K562 (cell line): ENCODE results near the gene TRAF3. TPM values are rescaled to one million over a fixed set of nuclear protein-coding genes. Genes with fewer than 3 reads are reported as not detected.

Experiments
- ATAC-seq: fragments of 200-7000 bp; cut with Tn5 transposase; 3 replicates; pipeline ENCODE4 v1.9.1; 2020; ENCODE audit warnings: moderate library complexity
- BruUV-seq: library from RNA; stranded (reverse); fragments of 400-500 nt; replicated peaks from 2 replicates; lab custom pipeline; 2021; lab: Mats Ljungman, UMichigan
- CTCF ChIA-PET: fragments of 300-600 bp; formaldehyde crosslinking; extraction: SDS; loops from one replicate; lab custom pipeline; 2021; ENCODE audit warnings: low intra/inter-chr PET ratio; lab: Yijun Ruan, JAX
- POLR2A ChIA-PET: fragments of 300-600, 350-650 bp; sonication (Branson Sonifier 250); formaldehyde crosslinking; extraction: SDS; loops from one replicate; lab custom pipeline; 2021; ENCODE audit warnings: antibody characterized with exemption, inconsistent platforms; lab: Yijun Ruan, JAX
- DNase-seq, 4 experiments: peaks; one replicate each; pipeline versions ENCODE4 v3.0.0 to v3.0.0-alpha.2; 2011 to 2018; ENCODE audit warnings: low spot score in 3 of 4, mixed read lengths in 3 of 4; ENCODE audit errors: extremely low read depth in 1 of 4
- FAIRE-seq: peaks from 2 replicates; lab custom pipeline; 2011; peaks lifted over from hg19 to GRCh38; lab: Jason Lieb, UNC
- H2AFZ ChIP-seq: 2 replicates; pipeline ENCODE4 v1.6.0; 2011; ENCODE audit warnings: low read depth, low read length, control low read depth, inconsistent platforms
- H3K27ac ChIP-seq: fragments of 200-600 bp; 3 replicates; pipeline ENCODE4 v1.8.0; 2011; ENCODE audit warnings: low read depth, mild to moderate bottlenecking, control low read depth, inconsistent platforms, low read length, moderate library complexity, mixed read lengths; ENCODE audit errors: extremely low read depth
- H3K27me3 ChIP-seq, 2 experiments: fragments of 300-600 bp in 1 of 2; 2 replicates in 1 of 2; 3 replicates in 1 of 2; pipeline versions ENCODE4 v1.6.0 to v1.8.0; 2011; ENCODE audit warnings: inconsistent platforms in 2 of 2, low read length in 2 of 2, mild to moderate bottlenecking in 1 of 2, mixed read lengths in 1 of 2, moderate library complexity in 1 of 2; ENCODE audit not compliant: control insufficient read depth in 2 of 2, insufficient read depth in 2 of 2
- H3K36me3 ChIP-seq: fragments of 300-600 bp; 3 replicates; pipeline ENCODE4 v1.8.0; 2011; ENCODE audit warnings: mild to moderate bottlenecking, low read length, inconsistent platforms; ENCODE audit not compliant: control insufficient read depth, insufficient read depth
- H3K4me1 ChIP-seq, 2 experiments: fragments of 200-600 bp in 1 of 2; replicated peaks in 1 of 2; 2 replicates in 1 of 2; 3 replicates in 1 of 2; pipeline versions ENCODE4 v1.5.1 to v1.8.0; 2011; ENCODE audit warnings: inconsistent platforms in 2 of 2, low read length in 2 of 2, mild to moderate bottlenecking in 1 of 2, mixed read lengths in 1 of 2, moderate library complexity in 1 of 2; ENCODE audit not compliant: control insufficient read depth in 2 of 2, insufficient read depth in 2 of 2
- H3K4me2 ChIP-seq: 2 replicates; pipeline ENCODE4 v1.6.1; 2011; ENCODE audit warnings: low read length, control low read depth, inconsistent platforms, mixed read lengths; ENCODE audit not compliant: insufficient read depth
- H3K4me3 ChIP-seq: fragments of 200-600 bp; sonication (generic), shearing (Covaris generic); 2 replicates; pipeline ENCODE4 v1.5.1; 2016; ENCODE audit warnings: control low read depth, inconsistent platforms
- H3K79me2 ChIP-seq: fragments of 200-600 bp; 3 replicates; pipeline ENCODE4 v1.8.0; 2011; ENCODE audit warnings: low read length, inconsistent platforms; ENCODE audit not compliant: control insufficient read depth, insufficient read depth
- H3K9ac ChIP-seq, 2 experiments: 2 replicates each; pipeline versions ENCODE4 v1.6.0 to v1.6.1; 2011; ENCODE audit warnings: low read depth in 2 of 2, low read length in 2 of 2, control low read depth in 1 of 2, inconsistent platforms in 1 of 2, mild to moderate bottlenecking in 1 of 2, mixed read lengths in 1 of 2; ENCODE audit not compliant: insufficient read depth in 1 of 2
- H3K9me1 ChIP-seq: one replicate; pipeline ENCODE4 v1.6.0; 2011; ENCODE audit warnings: inconsistent platforms, mild to moderate bottlenecking, low read length, moderate library complexity; ENCODE audit not compliant: control insufficient read depth, insufficient read depth
- H3K9me3 ChIP-seq: replicated peaks from 2 replicates; pipeline ENCODE4 v1.5.1; 2011; ENCODE audit warnings: low read depth, low read length, inconsistent platforms; ENCODE audit not compliant: control insufficient read depth, insufficient read depth
- H4K20me1 ChIP-seq: replicated peaks from 2 replicates; pipeline ENCODE4 v1.6.1; 2011; ENCODE audit warnings: low read length, inconsistent platforms, mixed read lengths; ENCODE audit not compliant: control insufficient read depth, insufficient read depth
- ZNF384 ChIP-seq: IDR thresholded peaks from 2 replicates; pipeline ENCODE4 v1.6.1; 2012; ENCODE audit warnings: low read depth, low read length, improper control_type of control experiment
- WGBS: fragments of 100-300 bp; shearing (Covaris generic); methylation state at CpG from one replicate; pipeline ENCODE4 v1.1.6; 2016; ENCODE audit warnings: low coverage, mixed read lengths; ENCODE audit not compliant: insufficient coverage; ENCODE audit errors: missing lambda C conversion rate; 5-methylcytosine and 5-hydroxymethylcytosine counted together
- in situ Hi-C: fragments of 300-500 bp; cut with MboI; formaldehyde crosslinking; loops from 4 replicates; pipeline ENCODE4 v1.15.0; 2018; ENCODE audit warnings: inconsistent platforms, mixed read lengths
- intact Hi-C: fragments of 100-400 bp; cut with micrococcal nuclease; formaldehyde crosslinking; loops from 2 replicates; pipeline ENCODE4 v1.14.2; 2022
- polyA plus RNA-seq, 8 experiments: library from polyadenylated mRNA; depleted of rRNA in 4 of 8; stranded (reverse) in 5 of 8; unstranded in 3 of 8; fragments of >200 nt; fragmentation: Nextera tagmentation in 2 of 8; fragmentation: Illumina TruSeq in 1 of 8; extraction: Ambion mirVana in 2 of 8; extraction: Trizol in 1 of 8; gene quantifications; 2 replicates each; pipeline versions ENCODE4 v1.2.1 to v1.2.3, GENCODE V29; 2011 to 2014; ENCODE audit warnings: inconsistent platforms in 1 of 8, missing spikeins in 1 of 8
- total RNA-seq, 7 experiments: library from RNA; depleted of rRNA in 6 of 7; stranded (reverse); fragments of >200 nt in 6 of 7; fragmentation: Illumina TruSeq in 2 of 7; extraction: Trizol in 2 of 7; gene quantifications; 2 replicates each; pipeline versions ENCODE4 v1.2.1 to v1.2.3, GENCODE V29; 2011 to 2021; ENCODE audit warnings: low replicate concordance in 1 of 7
- TF ChIP-seq, protein P1 (sequence below): fragments of 450-650 bp; IDR thresholded peaks from 2 replicates; pipeline ENCODE4 v1.6.1; 2018; ENCODE audit not compliant: partially characterized antibody

TRAF3 gene
- total and polyA plus RNA-seq, 9 of the 15 experiments (the other 6 are each of a cell fraction or from before 2014, with no cell fraction given): 0.52 to 21.3 (median 9.9) TPM

DNA sequence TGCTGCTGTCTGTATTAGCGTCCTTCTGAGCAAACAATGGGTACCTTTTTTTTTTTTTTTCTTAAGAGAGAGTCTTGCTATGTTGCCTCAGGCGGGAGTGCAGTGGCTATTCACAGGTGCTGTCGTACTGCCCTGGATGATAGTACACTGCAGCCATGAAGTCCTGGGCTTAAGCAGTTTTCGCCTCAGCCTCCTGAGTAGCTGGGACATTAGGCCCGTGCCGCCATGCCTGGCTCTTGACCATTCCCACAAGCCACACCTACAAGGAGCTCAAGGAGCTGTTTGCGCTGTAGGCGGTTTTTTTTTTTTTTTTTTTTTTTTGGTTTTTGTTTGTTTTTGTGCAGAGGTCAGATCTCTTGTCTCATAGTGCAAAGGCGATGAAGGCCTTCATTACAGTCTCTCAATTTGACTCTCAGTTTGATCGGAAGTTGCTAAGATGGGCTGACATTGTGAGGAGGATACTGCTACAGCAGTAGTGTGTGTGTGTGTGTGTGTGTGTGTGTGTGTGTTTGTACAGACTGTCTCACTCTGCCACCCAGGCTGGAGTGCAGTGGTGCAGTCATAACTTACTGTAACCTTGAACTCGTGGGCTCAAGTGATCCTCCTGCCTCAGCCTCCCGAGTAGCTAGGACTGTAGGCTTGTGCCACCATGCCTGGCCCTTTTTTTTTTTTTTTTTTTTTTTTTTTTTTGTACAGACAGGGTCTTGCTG lies 34.2 kb downstream of the TRAF3 start:
- peaks cover 7 to 13% of the 10 kb centered on the region in 2 experiments; a peak in 3 of 5 replicates for H3K4me1 ChIP-seq
- in situ Hi-C loops (no loop called here), intact Hi-C loops (no loop called here)
- POLR2A ChIA-PET: interaction anchor here (2.0 kb wide), 1 partner anchor 11 kb away, joined by 4 read pairs; no protein-coding TSS in a partner anchor
- CTCF ChIA-PET: no interaction called here
- no peaks in the 10 kb centered on the region for H3K9me1 ChIP-seq
- no peak for FAIRE-seq
- no peaks in the 10 kb centered on the region for H3K27me3 ChIP-seq
- DNase-seq: no peak
- H3K27ac ChIP-seq: no peak overlapping the region
- peaks cover 31% of the 10 kb centered on the region for H3K79me2 ChIP-seq
- no peaks in the 10 kb centered on the region for H4K20me1 ChIP-seq
- ATAC-seq: peak; percentile 55
- TF ChIP-seq, protein P1, sequence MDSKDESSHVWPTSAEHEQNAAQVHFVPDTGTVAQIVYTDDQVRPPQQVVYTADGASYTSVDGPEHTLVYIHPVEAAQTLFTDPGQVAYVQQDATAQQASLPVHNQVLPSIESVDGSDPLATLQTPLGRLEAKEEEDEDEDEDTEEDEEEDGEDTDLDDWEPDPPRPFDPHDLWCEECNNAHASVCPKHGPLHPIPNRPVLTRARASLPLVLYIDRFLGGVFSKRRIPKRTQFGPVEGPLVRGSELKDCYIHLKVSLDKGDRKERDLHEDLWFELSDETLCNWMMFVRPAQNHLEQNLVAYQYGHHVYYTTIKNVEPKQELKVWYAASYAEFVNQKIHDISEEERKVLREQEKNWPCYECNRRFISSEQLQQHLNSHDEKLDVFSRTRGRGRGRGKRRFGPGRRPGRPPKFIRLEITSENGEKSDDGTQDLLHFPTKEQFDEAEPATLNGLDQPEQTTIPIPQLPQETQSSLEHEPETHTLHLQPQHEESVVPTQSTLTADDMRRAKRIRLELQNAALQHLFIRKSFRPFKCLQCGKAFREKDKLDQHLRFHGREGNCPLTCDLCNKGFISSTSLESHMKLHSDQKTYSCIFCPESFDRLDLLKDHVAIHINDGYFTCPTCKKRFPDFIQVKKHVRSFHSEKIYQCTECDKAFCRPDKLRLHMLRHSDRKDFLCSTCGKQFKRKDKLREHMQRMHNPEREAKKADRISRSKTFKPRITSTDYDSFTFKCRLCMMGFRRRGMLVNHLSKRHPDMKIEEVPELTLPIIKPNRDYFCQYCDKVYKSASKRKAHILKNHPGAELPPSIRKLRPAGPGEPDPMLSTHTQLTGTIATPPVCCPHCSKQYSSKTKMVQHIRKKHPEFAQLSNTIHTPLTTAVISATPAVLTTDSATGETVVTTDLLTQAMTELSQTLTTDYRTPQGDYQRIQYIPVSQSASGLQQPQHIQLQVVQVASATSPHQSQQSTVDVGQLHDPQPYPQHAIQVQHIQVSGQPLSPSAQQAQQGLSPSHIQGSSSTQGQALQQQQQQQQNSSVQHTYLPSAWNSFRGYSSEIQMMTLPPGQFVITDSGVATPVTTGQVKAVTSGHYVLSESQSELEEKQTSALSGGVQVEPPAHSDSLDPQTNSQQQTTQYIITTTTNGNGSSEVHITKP: no peak
- peak; percentile 61; the same call in 1 of the 2 replicates for TF ChIP-seq ZNF384
- no peaks in the 10 kb centered on the region for H3K36me3 ChIP-seq
- WGBS: 42% methylated on average over 8 of the region's 12 CpGs
- no peak overlapping the region for H3K4me3 ChIP-seq
- no peak overlapping the region for H3K9ac ChIP-seq
- H3K9me3 ChIP-seq: no peaks in the 10 kb centered on the region
- 0 out of 2 replicates have a peak overlapping the region, but pooled peaks have one; percentile 30 for H2AFZ ChIP-seq
- BruUV-seq: no TSS peak
- H3K4me2 ChIP-seq: no peak overlapping the region
